Suprapubic skin (tissue), 4 donors: ENCODE data around the gene EVPLL. TPM values are rescaled to one million over a fixed set of nuclear protein-coding genes. Genes with fewer than 3 reads are reported as not detected.
"Not testable (repeated sequence)": the region's sequence is repeated elsewhere in the genome, so short reads cannot be mapped to it uniquely, and the experiment has no call there.

Source experiments
- DNase-seq, 2 donors: peaks; one replicate each; pipeline ENCODE4 v3.0.0-alpha.2; 2019; ENCODE audit warnings: low spot score in 2 of 2
- H3K27ac ChIP-seq: fragments of 200-600 bp; sonication (generic); one replicate; pipeline ENCODE4 v1.5.1; 2019
- H3K27me3 ChIP-seq: fragments of 200-600 bp; sonication (generic); one replicate; pipeline ENCODE4 v1.5.1; 2019
- H3K36me3 ChIP-seq: fragments of 200-600 bp; sonication (generic); one replicate; pipeline ENCODE4 v1.5.1; 2019
- H3K4me1 ChIP-seq: fragments of 200-600 bp; sonication (generic); one replicate; pipeline ENCODE4 v1.5.1; 2019
- H3K4me3 ChIP-seq: fragments of 200-600 bp; sonication (generic); one replicate; pipeline ENCODE4 v1.5.1; 2019; ENCODE audit warnings: mild to moderate bottlenecking
- H3K9me3 ChIP-seq: fragments of 200-600 bp; sonication (generic); one replicate; pipeline ENCODE4 v1.5.1; 2019
- WGBS: methylation state at CpG from one replicate; pipeline ENCODE4 v1.1.5; 2018; 5-methylcytosine and 5-hydroxymethylcytosine counted together
- total RNA-seq, 4 donors: library from RNA; depleted of rRNA; stranded (reverse); fragments of >200 nt; gene quantifications; one replicate each; pipeline ENCODE4 v1.1.0, GENCODE V29; 2016

Gene EVPLL
- total RNA-seq, 4 donors from 2014 or later: 3.7 to 15.6 (median 9.2) TPM

GRCh38 chr17:18426639-18427038 is 49.1 kb downstream of the EVPLL start:
- not testable (repeated sequence) for H3K27ac ChIP-seq, H3K36me3 ChIP-seq, H3K4me1 ChIP-seq, DNase-seq, H3K27me3 ChIP-seq, H3K9me3 ChIP-seq, H3K4me3 ChIP-seq
- no CpG with 5 or more reads among the region's 16 CpGs for WGBS

- not testable (repeated sequence) for H3K36me3 ChIP-seq, H3K4me3 ChIP-seq, H3K27me3 ChIP-seq, H3K4me1 ChIP-seq, H3K9me3 ChIP-seq, DNase-seq, H3K27ac ChIP-seq
- no CpG with 5 or more reads among the region's 9 CpGs for WGBS
These were observed 54.6 kb downstream of the EVPLL start for GRCh38 chr17:18432206-18432605.

Other genes with a start within 250 kb of the EVPLL start
- 10 to 100 TPM; 67.1 to 92.7 (median 73.2) TPM for gene ALKBH5, start 193.9 kb upstream of the EVPLL start, total RNA-seq
- gene LLGL1, start 152.1 kb upstream of the EVPLL start, total RNA-seq: 10 to 100 TPM; 27.7 to 37.1 (median 32.8) TPM
- gene FLII, start 119.0 kb upstream of the EVPLL start, total RNA-seq: 100 to 1,000 TPM; 254 to 350 (median 291) TPM
- 10 to 100 TPM; 19.5 to 39.2 (median 27.5) TPM for gene MIEF2, start 117.1 kb upstream of the EVPLL start, total RNA-seq
- 10 to 100 TPM; 22.9 to 47.2 (median 27.5) TPM for gene TOP3A, start 62.8 kb upstream of the EVPLL start, total RNA-seq
- 10 to 100 TPM; 16.7 to 25.5 (median 22.4) TPM for gene SMCR8, start 62.5 kb upstream of the EVPLL start, total RNA-seq
- gene SHMT1, start 14.2 kb upstream of the EVPLL start, total RNA-seq: 10 to 100 TPM; 37.8 to 56.0 (median 49.2) TPM
- gene LGALS9C, start 99.0 kb downstream of the EVPLL start, total RNA-seq: under 1 TPM in 1 of 4 donors, not detected in 3; 0.25 TPM